GM18519 (cell line): Measurements from ENCODE around the gene ZNF580.

Source experiments
- ATAC-seq: cut with Tn5 transposase; IDR thresholded peaks from one replicate; pipeline ENCODE4 v1.9.1; 2021; ENCODE audit warnings: mild to moderate bottlenecking, moderate library complexity; ENCODE audit not compliant: unreplicated experiment, low FRiP score

ZNF580 gene

DNA sequence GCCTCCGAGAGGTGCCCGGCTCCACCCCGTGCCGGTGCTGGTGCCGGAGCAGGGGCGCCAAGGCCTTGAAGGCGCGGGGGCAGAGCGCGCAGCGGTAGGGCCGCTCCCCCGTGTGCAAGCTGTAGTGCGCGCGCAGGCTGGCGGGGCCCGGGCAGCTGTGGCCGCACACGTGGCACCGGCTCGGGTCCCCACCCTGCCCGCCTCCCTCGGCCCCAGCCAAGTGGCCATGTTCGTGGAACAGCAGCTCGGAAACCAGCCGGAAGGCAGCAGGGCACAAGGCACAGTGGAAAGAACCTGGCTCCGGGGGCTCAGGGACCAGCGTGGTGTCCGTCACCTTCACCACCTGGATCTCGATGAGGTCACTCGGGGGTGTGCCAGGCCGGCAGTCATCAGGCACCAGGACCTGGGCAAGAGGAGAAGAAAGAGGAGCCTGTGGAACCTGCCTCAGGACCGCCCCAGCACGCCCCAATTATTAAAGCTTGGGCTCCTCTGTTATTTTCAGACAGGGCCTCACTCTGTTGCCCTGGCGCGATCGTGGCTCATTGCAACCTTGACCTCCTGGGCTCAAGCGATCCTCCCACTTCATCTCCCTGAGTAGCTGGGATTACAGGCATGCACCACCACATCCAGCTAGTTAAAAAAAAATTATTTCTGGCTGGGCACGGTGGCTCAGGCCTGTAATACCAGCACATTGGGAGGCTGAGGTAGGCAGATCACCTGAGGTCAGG, 18.4 kb upstream of the ZNF580 start:
- no peak for ATAC-seq

DNA sequence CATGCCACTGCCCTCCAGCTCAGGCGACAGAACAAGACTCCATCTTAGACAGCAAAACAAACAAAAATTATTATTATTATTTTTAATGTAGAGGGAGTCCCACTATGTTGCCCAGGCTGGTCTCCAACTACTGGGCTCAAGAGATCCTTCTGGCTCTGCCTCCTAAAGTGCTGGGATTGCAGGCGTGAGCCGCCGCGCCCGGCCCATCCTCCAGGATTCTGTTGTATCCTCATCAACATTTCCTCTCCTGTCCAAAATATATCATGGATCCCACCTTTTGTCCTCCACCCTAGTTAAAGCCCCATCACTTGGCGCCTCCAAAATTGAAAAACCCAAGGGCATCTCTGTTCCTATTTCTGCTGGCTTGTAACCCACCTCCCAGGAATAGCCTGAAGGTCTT, 17.7 kb upstream of the ZNF580 start:
- no peak for ATAC-seq

DNA sequence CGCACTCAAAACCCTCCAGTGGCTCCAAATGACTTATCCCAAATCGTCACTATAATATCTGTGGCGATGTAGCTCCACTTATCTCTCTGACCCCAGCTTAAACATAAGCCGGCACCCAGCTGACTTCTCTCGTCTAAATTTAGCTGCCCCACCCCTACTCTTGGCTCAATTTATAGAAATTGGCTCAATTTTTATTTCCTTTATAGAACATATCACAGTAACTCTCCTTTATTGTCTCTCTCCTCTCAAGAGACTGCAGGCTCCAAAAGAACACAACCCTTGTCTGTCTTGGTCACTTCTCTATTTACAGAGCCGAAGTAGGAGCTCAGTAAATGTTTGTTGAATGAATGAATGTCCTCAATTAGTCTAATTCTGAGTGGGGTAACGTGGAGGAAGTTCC, 17.2 kb upstream of the ZNF580 start:
- ATAC-seq, result no peak

DNA sequence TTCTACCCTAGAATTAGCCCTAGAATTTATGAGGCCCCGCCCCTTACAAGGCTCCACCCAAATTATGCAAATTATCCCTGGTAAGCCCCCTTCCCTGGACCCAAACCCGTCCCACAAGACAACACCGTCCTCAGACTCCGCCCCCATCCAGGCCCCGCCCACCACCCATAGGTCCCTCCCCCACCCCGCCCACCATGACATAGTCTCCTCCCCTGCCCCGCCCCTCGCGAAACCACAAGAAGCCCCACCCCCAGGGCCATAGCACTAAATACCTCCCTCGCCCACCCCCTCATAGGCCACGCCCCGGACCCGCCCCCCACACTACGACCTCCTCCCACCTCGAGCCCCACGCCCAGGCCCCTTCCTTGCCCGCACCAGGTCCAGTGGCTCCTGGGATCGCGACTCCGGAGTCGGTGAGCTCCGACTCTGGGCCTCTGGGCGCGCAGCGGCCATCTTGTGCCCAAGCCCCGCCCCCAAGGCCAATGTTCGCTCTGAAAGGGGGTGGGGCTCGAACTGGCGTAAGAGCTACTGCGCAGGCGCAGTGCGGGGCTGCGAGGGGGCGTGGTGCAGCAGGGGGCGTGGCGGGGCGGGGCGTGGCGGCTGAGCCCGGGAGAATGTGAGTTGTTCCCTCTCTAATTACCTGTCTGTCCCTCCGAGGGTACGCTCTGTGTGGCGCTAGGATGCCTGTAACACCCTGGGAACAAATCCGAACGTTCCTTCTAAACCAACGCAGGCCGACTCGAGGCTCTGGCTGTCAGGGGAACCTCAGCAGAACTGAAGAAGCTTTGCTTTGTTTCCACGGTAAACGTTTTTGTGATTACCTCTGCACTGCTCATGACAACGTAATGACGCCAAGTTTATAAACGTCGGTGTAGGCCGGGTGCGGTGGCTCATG, 16.4 kb upstream of the ZNF580 start, which contains the start of gene ZNF784:
ZNF784 (minus strand) TSS at position 458 of the 895 bp plus-strand sequence; CDS start at position 453, 5 bp downstream.
- no peak for ATAC-seq

DNA sequence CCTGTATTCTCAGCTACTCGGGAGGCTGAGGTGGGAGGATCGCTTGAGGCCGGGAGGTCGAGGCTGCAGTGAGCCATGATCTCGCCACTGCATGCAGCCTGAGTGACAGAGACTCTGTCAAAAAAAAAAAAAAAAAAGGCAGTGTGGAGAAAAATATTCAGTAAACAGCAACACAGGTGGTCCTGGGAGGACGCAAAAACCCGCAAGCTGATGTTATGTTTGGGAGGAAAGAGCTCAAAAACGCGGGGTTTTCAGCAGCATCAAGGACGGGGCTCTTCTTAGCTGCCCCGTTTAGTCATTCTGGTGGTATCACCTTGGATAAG, 15.8 kb upstream of the ZNF580 start:
- ATAC-seq, result no peak

DNA sequence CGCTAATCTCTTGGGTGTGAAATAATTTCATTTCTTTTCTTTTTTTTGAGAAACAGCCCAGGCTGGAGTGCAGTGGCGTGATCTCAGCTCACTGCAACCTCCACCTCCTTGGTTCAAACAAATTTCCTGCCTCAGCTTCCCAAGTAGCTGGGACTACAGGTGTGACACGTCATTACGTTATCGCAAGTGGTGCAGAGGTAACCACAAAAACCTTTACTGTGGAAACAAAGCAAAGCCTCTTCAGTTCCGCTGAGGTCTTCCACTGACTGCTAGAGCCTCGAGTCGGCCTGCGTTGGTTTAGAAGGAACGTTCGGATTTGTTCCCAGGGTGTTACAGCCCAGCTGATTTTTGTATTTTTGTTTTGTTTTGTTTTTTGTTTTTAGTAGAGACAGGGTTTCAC, 14.5 kb upstream of the ZNF580 start:
- ATAC-seq, result no peak

DNA sequence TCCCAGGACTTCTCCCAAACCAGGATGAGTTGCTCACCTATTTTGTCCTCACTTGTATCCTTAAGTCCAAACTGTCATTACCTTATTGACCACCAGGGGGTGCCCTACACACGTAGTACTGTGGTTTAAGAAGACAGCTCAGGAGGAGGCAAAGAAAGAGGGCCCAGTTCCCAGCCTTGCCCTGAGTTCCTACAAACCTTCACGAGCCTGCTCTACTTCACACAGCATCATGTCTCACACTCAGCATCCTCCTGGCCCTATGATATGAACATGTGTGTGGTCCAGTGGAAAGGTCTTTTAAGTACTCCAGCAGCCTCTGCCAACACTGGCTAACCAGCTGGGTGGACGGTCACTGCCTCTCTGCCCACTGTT, 8.4 kb upstream of the ZNF580 start:
- ATAC-seq, result no peak

DNA sequence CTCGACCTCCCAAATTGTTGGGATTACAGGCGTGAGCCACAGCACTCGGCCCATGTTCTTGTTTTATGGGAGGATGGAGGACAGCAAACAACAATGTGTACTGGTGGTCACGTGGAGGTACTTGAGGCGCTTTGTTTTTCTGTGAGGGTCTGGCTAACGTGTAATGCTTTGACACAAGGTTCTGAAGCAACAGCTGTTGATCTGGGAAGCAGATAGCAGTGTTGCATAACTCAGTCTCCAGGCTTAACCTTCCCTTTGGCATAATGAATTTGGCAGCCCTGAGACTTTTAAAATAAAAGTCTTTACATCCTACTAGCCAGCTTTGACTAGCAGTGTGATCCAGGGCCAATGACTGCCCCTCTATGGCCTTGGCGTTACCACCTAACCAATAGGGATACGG, 6.9 kb upstream of the ZNF580 start:
- no peak for ATAC-seq

DNA sequence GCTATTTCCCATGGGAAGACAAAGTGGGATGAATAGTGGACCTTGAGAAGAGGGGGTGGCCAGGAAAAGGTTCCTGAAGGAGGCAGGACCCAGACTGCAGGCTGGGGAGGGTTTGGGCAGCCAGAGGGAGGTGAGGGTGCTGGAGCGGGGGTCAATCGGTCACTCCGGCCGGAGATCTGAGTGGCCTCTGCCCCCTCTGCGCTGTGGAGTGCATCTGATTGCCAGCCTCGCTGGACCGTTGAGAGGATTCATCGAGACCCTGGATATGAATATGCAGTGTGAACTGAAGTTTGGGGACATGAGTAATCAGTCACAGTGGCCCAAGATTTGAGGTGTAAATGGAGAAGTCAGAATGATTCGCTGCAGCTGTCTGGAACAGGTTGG, 5.5 kb upstream of the ZNF580 start:
- no peak for ATAC-seq

DNA sequence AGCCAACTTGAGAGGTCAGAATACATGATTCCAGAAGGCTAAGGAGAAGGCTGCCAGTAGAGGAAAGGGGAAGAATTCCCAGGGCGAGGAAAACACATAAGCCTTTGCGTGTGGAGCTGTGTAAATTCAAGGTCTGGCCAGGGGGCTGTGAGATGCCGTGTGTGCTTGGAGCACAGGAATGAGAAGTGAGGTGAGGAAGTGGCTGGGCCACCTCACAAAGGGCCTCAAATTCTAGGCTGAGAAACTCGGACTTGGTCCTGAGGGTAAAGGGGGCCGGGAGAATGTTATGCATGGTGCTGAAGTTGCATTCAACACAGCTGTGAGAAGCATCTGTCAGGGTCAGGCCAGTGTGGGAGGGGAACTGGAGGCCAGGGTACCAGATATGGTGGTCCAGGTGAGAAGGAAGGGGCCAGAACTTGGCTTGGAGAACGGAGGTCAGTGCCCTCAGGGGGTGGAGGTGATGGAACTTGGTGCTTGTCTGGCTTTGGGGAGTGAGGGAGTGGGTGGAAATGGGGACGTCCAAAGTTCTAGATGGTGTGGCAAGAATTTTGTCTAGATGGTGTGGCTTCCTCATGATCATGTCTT, 4.9 kb upstream of the ZNF580 start:
- no peak for ATAC-seq

DNA sequence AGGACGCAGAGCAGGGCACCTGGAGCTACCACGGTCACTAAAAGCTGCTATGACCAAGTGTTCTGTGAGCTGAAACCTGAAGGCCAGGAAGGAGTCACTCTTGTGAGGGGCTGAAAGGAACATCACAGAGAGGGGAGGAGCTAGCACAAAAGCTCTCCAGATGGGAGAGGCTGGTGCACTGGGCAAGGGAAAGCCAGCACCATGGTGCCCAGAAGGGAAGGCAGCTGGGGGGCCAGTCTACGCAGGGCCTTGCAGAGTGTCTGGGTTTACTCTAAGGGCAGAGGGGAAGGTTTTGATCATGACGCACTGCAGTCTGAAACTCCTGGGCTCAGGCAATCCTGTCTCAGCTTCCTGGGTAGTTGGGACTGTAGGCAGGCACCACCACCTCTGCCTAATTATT, 4.1 kb upstream of the ZNF580 start:
- no peak for ATAC-seq

DNA sequence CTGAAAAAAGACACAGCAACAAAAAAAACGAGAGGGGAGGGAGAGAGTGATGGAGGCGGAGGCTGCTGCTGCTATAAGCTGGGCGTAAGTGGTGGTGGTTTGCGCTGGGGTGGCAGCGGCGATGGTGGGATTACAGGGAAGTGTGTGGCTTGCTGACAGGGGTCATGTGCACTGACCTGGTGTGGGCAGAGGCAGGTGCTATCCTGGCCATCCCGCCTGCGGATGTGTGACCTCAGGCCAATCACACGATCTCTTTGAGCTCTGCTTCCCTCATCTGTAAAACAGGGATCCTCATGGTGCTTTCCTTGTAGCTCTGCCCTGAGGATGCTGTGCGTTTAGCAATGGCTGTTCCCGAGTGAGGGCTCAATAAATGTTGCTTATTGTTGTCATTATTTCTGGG, 3.3 kb upstream of the ZNF580 start:
- no peak for ATAC-seq

DNA sequence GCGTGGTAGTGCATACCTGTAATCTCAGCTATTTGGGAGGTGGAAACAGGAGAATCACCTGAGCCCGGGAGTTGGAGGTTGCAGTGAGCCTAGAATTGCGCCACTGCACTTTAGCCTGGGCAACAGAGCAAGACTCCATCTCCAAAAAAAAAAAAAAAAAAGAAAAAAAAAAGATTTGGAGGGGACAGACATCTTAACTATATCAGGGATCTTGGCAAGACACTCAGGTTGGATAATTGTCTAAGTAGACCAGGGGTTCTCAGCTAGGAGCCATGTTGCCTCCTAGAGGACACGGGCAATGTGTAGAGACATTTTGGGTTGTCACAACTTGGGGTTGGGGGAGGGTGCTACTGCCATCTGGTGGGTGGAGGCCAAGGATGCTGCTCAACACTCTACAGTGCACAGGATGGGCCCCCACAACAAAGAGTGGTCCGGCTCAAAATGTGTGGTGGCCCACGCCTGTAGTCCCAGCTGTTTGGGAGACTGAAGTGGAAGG, 1.9 kb upstream of the ZNF580 start:
- ATAC-seq, result no peak

DNA sequence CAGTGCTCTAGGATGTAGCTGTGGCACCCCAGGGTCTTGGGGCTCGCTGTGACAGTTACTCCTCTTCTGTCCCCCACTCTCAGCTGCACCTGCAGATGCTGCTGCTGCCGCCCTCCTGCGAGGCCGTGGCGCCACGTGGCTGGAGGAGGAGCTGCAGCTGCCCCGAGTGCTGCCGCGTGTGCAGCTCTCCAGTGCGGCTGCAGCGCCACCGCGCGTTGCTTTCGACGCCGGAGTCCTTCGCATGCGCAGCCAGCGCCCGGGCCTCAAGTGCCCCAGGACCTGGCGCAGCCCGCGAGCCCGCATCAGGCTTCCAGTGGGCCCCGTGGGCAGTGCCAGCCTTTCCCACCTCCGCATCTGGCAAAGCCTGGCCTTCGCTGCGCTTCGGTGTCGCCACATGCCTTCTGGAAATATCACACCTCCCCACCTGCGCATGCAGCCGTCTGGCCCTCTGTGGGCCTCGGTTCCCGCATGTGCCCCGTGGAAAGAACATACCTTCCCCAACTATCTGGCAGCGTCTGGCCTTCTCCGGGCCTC, 692 bp upstream of the ZNF580 start:
- no peak for ATAC-seq

DNA sequence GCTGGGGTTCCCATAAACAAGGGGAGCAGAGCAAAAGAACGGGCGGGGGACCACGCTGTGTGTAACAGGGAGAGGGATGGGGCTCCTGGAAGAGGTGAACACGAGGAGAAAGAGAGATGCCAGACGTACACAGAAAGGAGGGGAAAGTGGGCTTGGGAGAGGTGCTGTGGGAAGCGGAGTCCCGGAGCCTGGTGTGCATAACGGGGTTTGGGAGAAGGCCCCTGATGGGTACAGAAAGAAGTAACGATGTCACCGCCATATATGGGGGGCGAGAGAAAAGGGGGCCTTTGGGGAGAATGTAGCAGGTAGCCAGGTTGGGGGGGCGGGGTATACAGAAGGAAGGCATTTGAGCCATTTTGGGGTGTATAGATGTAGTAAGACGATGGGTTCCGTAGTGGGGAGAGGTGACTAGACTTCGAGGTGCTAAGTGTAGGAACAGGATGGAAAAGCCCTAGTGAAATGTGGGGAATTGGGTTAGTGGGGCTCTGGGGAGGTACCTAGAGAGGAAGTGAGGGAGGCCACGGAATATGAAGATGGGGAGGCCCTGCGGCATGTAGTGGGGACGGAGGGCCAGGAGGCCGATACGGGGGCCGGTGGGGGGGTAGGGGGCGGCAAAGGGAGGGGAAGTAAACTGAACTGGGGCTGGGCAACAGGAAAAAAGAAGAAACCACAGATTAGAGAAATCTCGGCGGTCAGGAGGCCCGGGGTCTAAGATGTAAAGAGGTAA, 787 bp downstream of the ZNF580 start:
- ATAC-seq, result no peak

DNA sequence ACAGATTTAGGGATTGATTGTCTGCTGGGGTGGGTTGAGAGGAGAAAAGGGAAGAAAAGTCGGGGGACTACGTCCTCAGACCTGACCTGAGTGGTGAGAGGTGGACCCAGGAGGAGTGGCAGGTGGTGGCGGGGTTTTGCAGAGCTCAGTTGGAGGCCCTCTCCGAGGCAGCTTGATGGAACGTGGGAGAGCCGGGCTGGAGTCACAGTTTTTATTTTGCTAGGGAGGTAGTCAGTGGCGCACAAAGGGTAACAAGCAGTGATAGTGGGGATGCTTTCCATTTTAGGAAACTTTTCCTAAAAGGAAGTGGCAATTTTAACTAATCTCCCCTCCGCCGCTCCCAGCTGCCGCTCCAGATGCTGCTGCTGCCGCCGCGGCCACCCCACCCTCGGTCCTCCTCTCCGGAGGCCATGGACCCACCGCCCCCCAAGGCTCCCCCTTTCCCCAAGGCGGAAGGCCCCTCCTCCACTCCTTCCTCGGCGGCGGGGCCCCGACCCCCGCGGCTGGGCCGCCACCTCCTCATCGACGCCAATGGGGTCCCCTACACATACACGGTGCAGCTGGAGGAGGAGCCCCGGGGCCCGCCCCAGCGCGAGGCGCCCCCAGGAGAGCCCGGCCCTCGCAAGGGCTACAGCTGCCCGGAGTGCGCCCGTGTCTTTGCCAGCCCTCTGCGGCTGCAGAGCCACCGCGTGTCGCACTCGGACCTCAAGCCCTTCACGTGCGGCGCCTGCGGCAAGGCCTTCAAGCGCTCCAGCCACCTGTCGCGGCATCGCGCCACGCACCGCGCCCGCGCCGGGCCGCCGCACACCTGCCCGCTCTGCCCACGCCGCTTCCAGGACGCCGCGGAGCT, 1.6 kb downstream of the ZNF580 start:
- ATAC-seq, result no peak

DNA sequence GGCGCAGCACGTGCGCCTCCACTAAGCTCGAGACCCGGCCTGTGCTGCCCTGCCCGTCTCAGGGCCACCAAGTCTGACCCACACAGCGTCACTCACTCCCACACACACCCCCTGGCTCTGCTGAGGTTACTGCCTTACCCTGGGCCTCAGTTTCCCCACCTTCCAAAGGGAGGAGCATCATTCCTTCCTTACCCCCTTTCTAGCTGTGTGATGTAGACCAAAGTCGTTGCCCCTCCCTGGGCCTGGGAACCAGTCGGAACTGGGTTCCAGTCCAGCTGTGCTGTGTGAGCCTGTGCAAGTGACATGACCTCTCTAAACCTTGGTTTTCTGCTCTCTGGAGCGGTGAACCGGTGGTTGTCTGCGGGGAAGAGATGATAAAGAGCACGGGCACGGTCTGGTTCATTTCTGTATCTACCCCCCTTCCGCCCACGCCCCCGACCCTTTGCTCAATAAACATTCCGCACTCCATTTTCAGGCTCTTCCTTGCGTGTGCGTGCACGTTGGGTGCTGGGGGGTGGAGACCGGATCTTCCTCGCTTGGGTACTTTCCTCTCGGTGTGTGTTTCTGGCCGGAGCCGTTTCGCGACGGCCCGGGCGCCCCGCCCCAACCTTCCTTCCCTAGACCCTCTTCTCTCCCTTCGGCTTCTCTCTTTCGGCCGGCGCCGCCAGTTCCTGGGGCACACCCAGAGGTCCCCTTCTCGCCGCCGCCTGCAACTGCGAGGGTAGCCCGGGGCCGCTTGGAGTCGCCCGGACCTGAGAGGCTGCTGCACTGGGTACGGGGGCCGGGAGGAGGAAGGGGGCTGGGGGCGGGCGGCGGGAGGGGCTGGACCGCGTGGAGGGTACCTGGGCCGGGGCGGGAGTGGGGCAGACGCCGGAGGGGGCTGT, 2.4 kb downstream of the ZNF580 start, which contains the start of gene ZNF581:
ZNF581 (plus strand) TSS at position 647 of the 884 bp plus-strand sequence. CDS start 923 bp downstream, outside the sequence.
- no peak for ATAC-seq

DNA sequence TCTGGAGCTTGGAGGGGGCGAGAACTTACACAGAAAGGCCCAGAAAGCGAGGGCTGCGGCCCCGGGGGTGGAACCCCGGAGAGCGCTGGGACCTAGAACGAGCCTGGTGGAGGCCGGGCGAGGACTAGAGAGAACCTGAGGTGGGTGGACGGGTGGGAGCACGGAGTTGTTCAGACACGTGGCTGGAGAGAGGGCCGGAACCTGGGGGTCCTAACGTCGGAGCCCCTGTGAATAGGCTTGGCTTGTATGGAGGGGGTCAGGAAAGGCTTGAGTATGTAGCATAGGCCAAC, 3.0 kb downstream of the ZNF580 start:
- no peak for ATAC-seq
